NB4 (cell line): ENCODE data around the gene TMEM259.

ENCODE experiments used
- POLR2A ChIP-seq: IDR thresholded peaks from 2 replicates; pipeline ENCODE4 v1.6.1; 2011; ENCODE audit warnings: mild to moderate bottlenecking; ENCODE audit not compliant: insufficient read length; ENCODE audit errors: extremely low read depth
- TF ChIP-seq, protein P1 (sequence below): IDR thresholded peaks from 2 replicates; pipeline ENCODE4 v1.6.1; 2011; ENCODE audit warnings: low read depth, low read length
- TF ChIP-seq, protein P2 (sequence below): IDR thresholded peaks from one replicate; pipeline ENCODE4 v1.5.1; 2012; ENCODE audit warnings: low read depth, low read length

- no peak for TF ChIP-seq POLR2A
- TF ChIP-seq, protein P1, sequence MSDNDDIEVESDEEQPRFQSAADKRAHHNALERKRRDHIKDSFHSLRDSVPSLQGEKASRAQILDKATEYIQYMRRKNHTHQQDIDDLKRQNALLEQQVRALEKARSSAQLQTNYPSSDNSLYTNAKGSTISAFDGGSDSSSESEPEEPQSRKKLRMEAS: no peak
- TF ChIP-seq, protein P2, sequence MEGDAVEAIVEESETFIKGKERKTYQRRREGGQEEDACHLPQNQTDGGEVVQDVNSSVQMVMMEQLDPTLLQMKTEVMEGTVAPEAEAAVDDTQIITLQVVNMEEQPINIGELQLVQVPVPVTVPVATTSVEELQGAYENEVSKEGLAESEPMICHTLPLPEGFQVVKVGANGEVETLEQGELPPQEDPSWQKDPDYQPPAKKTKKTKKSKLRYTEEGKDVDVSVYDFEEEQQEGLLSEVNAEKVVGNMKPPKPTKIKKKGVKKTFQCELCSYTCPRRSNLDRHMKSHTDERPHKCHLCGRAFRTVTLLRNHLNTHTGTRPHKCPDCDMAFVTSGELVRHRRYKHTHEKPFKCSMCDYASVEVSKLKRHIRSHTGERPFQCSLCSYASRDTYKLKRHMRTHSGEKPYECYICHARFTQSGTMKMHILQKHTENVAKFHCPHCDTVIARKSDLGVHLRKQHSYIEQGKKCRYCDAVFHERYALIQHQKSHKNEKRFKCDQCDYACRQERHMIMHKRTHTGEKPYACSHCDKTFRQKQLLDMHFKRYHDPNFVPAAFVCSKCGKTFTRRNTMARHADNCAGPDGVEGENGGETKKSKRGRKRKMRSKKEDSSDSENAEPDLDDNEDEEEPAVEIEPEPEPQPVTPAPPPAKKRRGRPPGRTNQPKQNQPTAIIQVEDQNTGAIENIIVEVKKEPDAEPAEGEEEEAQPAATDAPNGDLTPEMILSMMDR: no peak
Observed at GRCh38 chr19:1010586-1011510, 10.1 kb downstream of the TMEM259 start.
